Body of pancreas (tissue), 4 donors: ENCODE results near the gene UMPS. TPM values are rescaled to one million over a fixed set of nuclear protein-coding genes. Genes with fewer than 3 reads are reported as not detected.

ENCODE experiments used
- ATAC-seq: fragments of 150-250 bp; one replicate; pipeline ENCODE4 v1.9.1; 2016
- DNase-seq, 4 donors: peaks; one replicate each; pipeline ENCODE4 v3.0.0-alpha.2; 2019
- H3K27ac ChIP-seq, 4 donors: fragments of 200-600 bp; sonication (generic); 1 replicate in 3 of 4; 2 replicates in 1 of 4; pipeline versions ENCODE4 v1.5.1 to v1.6.1; 2016 to 2019; ENCODE audit warnings: mild to moderate bottlenecking in 1 of 4, mixed read lengths in 1 of 4, moderate library complexity in 1 of 4
- H3K27me3 ChIP-seq, 2 donors: fragments of 200-600 bp; sonication (generic); one replicate each; pipeline ENCODE4 v1.6.0; 2016; ENCODE audit warnings: mild to moderate bottlenecking in 1 of 2
- H3K36me3 ChIP-seq, 2 donors: fragments of 200-600 bp; sonication (generic); replicated peaks in 1 of 2; 2 replicates each; pipeline ENCODE4 v1.5.1; 2016; ENCODE audit warnings: low read depth in 2 of 2; ENCODE audit not compliant: insufficient read depth in 1 of 2
- H3K4me1 ChIP-seq: fragments of 200-600 bp; sonication (generic); one replicate; pipeline ENCODE4 v1.6.0; 2016
- H3K4me3 ChIP-seq, 2 donors: fragments of 200-600 bp; sonication (generic); 1 replicate in 1 of 2; 2 replicates in 1 of 2; pipeline ENCODE4 v1.5.1; 2016 to 2019
- H3K9me3 ChIP-seq, 3 donors: fragments of 200-600 bp; sonication (generic); 1 replicate in 2 of 3; 2 replicates in 1 of 3; pipeline ENCODE4 v1.5.1; 2016
- POLR2A ChIP-seq, 3 donors: fragments of 450-650 bp; IDR thresholded peaks; one replicate each; pipeline ENCODE4 v1.6.1; 2016; ENCODE audit warnings: antibody characterized with exemption in 3 of 3, mild to moderate bottlenecking in 2 of 3
- WGBS, 2 donors: methylation state at CpG; one replicate each; pipeline ENCODE4 v1.1.5; 2017; 5-methylcytosine and 5-hydroxymethylcytosine counted together
- intact Hi-C: fragments of 100-400 bp; cut with DNase I; formaldehyde crosslinking; loops from one replicate; pipeline ENCODE4 v1.15.1; 2023
- microRNA counts, 2 donors: library from miRNA; unstranded; fragments of <30 nt; microRNA quantifications; one replicate each; lab custom pipeline; 2017
- microRNA-seq, 2 donors: library from miRNA; unstranded; fragments of <30 nt; microRNA quantifications; one replicate each; pipeline ENCODE4, GENCODE V29; 2016; ENCODE audit warnings: borderline number of aligned reads in 2 of 2, borderline replicate concordance in 2 of 2
- small RNA-seq: library from RNA; depleted of rRNA; stranded (forward); fragments of <200 nt; gene quantifications from one replicate; pipeline ENCODE3, GENCODE V24; 2016
- total RNA-seq, 2 donors: library from RNA; depleted of rRNA; stranded (reverse); fragments of >200 nt; gene quantifications; one replicate each; pipeline ENCODE4 v1.1.0, GENCODE V29; 2016
- TF ChIP-seq, protein P1 (sequence below), 7 experiments: fragments of 450-650 bp in 4 of 7; fragments of 200-600 bp in 3 of 7; sonication (generic) in 3 of 7; IDR thresholded peaks; one replicate each; pipeline ENCODE4 v1.5.1; 2016 to 2019; ENCODE audit warnings: antibody characterized with exemption in 7 of 7

The UMPS gene
- total RNA-seq, 2 donors from 2014 or later, result 6.5 to 12.5 TPM

GRCh38 chr3:124792341-124793040 is 62.2 kb downstream of the UMPS start:
- ATAC-seq, result no peak
- Histone ChIP-seq H3K9me3 (no peaks in the 10 kb centered on the region), H3K27ac (no peak overlapping the region), H3K4me3 (no peak overlapping the region), H3K4me1 (no peaks in the 10 kb centered on the region), H3K36me3 (no peaks in the 10 kb centered on the region), H3K27me3 (no peaks in the 10 kb centered on the region)
- 89 to 93% methylated on average over 7 of the region's 7 CpGs for WGBS, 2 donors
- TF ChIP-seq, protein P1, sequence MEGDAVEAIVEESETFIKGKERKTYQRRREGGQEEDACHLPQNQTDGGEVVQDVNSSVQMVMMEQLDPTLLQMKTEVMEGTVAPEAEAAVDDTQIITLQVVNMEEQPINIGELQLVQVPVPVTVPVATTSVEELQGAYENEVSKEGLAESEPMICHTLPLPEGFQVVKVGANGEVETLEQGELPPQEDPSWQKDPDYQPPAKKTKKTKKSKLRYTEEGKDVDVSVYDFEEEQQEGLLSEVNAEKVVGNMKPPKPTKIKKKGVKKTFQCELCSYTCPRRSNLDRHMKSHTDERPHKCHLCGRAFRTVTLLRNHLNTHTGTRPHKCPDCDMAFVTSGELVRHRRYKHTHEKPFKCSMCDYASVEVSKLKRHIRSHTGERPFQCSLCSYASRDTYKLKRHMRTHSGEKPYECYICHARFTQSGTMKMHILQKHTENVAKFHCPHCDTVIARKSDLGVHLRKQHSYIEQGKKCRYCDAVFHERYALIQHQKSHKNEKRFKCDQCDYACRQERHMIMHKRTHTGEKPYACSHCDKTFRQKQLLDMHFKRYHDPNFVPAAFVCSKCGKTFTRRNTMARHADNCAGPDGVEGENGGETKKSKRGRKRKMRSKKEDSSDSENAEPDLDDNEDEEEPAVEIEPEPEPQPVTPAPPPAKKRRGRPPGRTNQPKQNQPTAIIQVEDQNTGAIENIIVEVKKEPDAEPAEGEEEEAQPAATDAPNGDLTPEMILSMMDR (IDR thresholded peaks at IDR 0.05), result no peak
- TF ChIP-seq POLR2A (IDR thresholded peaks at IDR 0.05), result no peak
- DNase-seq, result no peak
- intact Hi-C loops, result no loop called here

GRCh38 chr3:124793054-124793739 is 62.9 kb downstream of the UMPS start:
- H3K4me1 ChIP-seq, result no peaks in the 10 kb centered on the region
- no peak overlapping the region for H3K27ac ChIP-seq
- H3K27me3 ChIP-seq, result no peaks in the 10 kb centered on the region
- ATAC-seq (no peak), DNase-seq (no peak)
- H3K36me3 ChIP-seq, result no peaks in the 10 kb centered on the region
- intact Hi-C loops, result no loop called here
- no peak for TF ChIP-seq POLR2A (IDR thresholded peaks at IDR 0.05)
- TF ChIP-seq, protein P1 (IDR thresholded peaks at IDR 0.05), result no peak
- no peaks in the 10 kb centered on the region for H3K9me3 ChIP-seq
- H3K4me3 ChIP-seq, result no peak overlapping the region
- 88 to 91% methylated on average over 6 of the region's 6 CpGs for WGBS, 2 donors

- 93 to 97% methylated on average over 6 to 19 of the region's 19 CpGs for WGBS, 2 donors
- H3K9me3 ChIP-seq, result no peaks in the 10 kb centered on the region
- no peak overlapping the region for H3K4me3 ChIP-seq
- intact Hi-C loops, result no loop called here
- H3K27ac ChIP-seq, result no peak overlapping the region
- ATAC-seq (no peak), DNase-seq (no peak)
- peaks cover 24% of the 10 kb centered on the region for H3K4me1 ChIP-seq
- TF ChIP-seq, protein P1 (IDR thresholded peaks at IDR 0.05), result no peak
- TF ChIP-seq POLR2A (IDR thresholded peaks at IDR 0.05), result no peak
- no peaks in the 10 kb centered on the region for H3K27me3 ChIP-seq
- H3K36me3 ChIP-seq, result no peaks in the 10 kb centered on the region
Observed at GRCh38 chr3:124796477-124796876, 66.2 kb downstream of the UMPS start.

- Histone ChIP-seq H3K9me3 (no peaks in the 10 kb centered on the region), H3K27ac (no peak overlapping the region), H3K4me3 (no peak overlapping the region), H3K4me1 (peaks cover 26% of the 10 kb centered on the region), H3K27me3 (no peaks in the 10 kb centered on the region), H3K36me3 (no peaks in the 10 kb centered on the region)
- TF ChIP-seq POLR2A (IDR thresholded peaks at IDR 0.05), result no peak
- TF ChIP-seq, protein P1 (IDR thresholded peaks at IDR 0.05), result no peak
- 76 to 88% methylated on average over 4 of the region's 4 CpGs for WGBS, 2 donors
- no peak for ATAC-seq
- DNase-seq, result no peak
- intact Hi-C loops, result no loop called here
Observed at GRCh38 chr3:124797426-124797945, 67.2 kb downstream of the UMPS start.

MicroRNA genes within 50 kb of the gene (microRNA counts, 767-probe panel; counts per million panel counts)
- 0 to 736 counts per million in 2 donors for microRNA hsa-miR-544b (lab: Ali Mortazavi, UCI)

Small RNA genes lying within 50 kb of the gene (microRNA-seq; reads per million reads assigned to microRNA genes)
- gene MIR544B, result 0 to 1.3 reads per million in 2 donors

Small RNA genes lying within 50 kb of the gene (small RNA-seq; reads per million reads assigned to genes)
- gene MIR544B, result not detected

Other genes starting within 250 kb of the UMPS start
- gene ITGB5, start 156.9 kb downstream of the UMPS start, total RNA-seq, result 10 to 100 TPM; 73.5 to 88.7 TPM
- gene MUC13, start 204.3 kb downstream of the UMPS start, total RNA-seq, result 1 to 10 TPM in 1 of 2 donors, under 1 TPM in 1; 0.66 to 1.6 TPM